GM21381 (cell line): Measurements from ENCODE around the gene MRPL44.
A peak's percentile ranks its signal among the peaks of the same experiment; 100 is the strongest.
"Not testable (repeated sequence)": the region's sequence is repeated elsewhere in the genome, so short reads cannot be mapped to it uniquely, and the experiment has no call there.

Experiments
- ATAC-seq: cut with Tn5 transposase; IDR thresholded peaks from one replicate; pipeline ENCODE4 v1.9.1; 2021; ENCODE audit warnings: mild to moderate bottlenecking, moderate library complexity; ENCODE audit not compliant: unreplicated experiment

The MRPL44 gene

DNA sequence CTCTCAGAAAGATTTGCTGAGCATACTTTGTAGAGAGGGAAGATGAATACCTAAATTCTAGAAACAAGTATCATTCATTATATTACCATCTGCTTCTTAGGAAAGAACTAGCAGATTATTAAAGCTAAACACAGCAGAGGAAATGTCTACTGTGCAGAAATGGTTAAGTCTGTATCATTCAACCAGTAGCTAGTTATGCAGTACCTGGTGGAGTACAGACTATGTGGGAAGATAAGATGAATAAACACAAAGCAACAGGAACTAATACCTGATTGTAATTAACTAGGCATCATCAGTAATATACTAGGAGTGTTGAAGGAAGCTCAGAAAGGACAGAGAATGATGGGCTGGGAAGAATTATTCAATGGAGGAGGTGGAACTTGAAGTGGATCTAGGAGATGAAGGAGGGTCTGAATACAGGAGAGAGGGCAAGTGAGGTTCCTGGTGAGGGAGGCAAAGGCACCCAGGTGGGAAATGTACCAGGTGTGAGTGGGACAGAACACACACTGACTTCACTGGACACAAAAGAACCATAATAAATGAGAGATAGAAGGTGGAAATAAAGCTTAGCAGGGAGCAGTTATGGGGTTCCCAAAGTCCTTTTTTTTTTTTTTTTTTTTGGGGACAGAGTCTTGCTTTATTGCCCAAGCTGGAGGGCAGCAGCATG is 21.7 kb upstream of the MRPL44 start:
- no peak for ATAC-seq

GRCh38 chr2:223936862-223937326 is 20.4 kb upstream of the MRPL44 start:
- ATAC-seq = peak; percentile 26

GRCh38 chr2:223937535-223937934 is 19.7 kb upstream of the MRPL44 start:
- ATAC-seq = no peak

DNA sequence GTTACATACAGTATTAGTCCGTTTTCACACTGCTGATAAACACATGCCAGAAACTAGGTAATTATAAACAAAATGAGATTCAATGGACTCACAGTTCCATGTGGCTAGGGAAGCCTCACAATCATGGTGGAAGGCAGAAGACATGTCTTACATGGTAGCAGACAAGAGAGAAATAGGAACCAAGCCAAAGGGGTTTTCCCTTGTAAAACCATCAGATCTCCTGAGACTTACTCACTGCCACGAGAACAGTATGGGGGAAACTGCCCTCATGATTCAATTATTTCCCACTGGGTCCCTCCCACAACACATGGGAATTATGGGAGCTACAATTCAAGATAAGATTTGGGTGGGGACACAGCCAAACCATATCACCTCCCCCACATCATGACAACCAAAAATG is 17.8 kb upstream of the MRPL44 start:
- not testable (repeated sequence) for ATAC-seq

- peak; percentile 58 for ATAC-seq
These were observed 15.5 kb upstream of the MRPL44 start for GRCh38 chr2:223941579-223942277.

DNA sequence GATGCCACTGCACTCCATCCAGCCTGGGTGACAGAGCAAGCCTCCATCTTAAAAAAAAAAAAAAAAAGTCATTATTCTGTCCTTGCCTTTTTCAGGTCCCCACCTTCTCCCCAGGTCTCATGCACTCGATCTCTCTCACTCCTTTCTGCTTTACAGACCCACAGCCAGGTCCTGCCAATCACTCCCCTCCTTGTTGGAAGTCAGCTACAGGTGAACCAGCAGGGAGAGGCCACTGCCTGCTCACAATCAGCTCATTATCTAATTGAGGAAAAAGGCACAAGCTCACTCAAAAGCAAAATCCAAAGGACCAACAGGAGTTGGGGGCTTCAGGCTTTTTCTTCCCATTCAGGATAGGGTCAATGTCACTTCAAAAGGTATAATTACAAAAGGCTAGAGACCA is 14.1 kb upstream of the MRPL44 start:
- ATAC-seq = no peak

- ATAC-seq = no peak
These were observed 13.7 kb upstream of the MRPL44 start for GRCh38 chr2:223943561-223944008.

DNA sequence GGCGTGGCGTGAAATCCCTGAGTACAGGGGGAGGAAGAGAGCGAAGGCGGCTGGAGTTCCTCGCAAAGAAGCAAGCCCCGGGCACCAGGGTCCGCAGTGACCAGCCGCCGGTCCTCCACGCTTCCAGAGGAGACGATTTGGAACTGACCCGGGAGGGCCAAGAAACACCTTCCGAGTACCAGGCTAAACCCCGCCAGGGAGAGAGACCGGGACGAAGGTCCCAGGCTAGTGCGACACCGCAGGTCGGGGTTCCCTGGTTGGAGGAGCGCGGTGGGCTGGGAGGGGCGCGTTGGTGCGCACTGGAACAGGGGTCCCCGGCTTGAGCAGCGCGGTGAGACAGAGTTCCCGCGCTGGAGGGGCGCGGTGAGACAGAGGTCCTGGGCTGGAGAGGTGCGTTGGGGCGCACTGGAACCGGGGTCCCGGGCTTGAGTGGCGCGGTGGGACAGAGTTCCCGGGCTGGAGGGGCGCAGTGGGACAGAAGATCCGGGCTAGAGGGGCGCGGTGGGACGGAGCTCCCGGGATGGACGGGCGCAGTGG is 13.0 kb upstream of the MRPL44 start:
- ATAC-seq = no peak

- ATAC-seq = peak; percentile 69
These were observed 12.3 kb upstream of the MRPL44 start, which contains the start of gene WDFY1 for GRCh38 chr2:223944703-223945531. Gene WDFY1 (minus strand): TSS chr2:223945335. CDS start chr2:223945284, 51 bp downstream.

DNA sequence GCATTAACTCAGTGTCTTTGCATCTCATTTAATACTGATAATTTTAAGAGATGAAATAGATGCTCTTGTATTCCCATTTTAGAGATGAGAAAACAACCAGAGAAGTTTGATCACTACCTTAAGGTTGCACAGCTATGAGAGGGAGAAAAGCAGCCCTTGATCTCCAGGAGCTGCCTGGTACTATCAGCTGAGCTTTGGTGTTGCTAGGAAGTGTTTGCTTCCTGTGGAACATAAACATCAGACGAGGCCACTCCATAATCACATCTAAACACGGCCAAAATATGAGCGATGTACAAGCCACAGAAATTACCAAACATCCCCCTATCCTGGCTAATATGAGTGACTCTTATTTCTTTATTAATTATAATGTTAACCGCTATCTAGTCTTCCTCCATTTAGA is 11.5 kb upstream of the MRPL44 start:
- ATAC-seq = no peak

- no peak for ATAC-seq
These were observed 9.5 kb upstream of the MRPL44 start for GRCh38 chr2:223947711-223948205.

DNA sequence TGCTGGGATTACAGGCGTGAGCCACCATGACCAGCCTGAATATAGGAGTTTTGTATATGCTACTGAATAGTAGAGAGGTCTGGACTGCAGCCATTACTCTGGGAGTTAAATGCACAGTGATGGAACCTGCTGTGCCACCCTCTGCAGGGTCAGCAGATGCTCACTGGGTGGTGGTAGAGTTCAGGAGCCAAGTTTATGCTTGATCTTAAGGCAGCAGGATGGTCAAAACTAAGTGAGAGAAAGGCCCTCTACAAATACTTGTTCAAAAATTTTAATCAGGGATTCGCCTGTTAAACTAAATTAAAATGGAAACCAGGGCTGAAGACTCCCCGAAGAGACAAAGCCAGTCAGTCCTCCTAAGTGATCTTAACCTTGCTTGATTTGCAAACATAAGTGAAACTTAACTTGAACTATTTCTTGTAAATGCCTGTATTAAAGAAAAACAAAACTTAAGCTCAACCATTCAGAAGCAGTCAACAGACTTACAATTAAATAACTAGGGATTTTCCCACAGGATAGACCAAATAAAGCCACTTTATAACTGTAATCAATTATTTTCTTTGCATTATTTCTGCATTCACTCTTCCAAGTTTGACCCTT is 7.9 kb upstream of the MRPL44 start:
- no peak for ATAC-seq

DNA sequence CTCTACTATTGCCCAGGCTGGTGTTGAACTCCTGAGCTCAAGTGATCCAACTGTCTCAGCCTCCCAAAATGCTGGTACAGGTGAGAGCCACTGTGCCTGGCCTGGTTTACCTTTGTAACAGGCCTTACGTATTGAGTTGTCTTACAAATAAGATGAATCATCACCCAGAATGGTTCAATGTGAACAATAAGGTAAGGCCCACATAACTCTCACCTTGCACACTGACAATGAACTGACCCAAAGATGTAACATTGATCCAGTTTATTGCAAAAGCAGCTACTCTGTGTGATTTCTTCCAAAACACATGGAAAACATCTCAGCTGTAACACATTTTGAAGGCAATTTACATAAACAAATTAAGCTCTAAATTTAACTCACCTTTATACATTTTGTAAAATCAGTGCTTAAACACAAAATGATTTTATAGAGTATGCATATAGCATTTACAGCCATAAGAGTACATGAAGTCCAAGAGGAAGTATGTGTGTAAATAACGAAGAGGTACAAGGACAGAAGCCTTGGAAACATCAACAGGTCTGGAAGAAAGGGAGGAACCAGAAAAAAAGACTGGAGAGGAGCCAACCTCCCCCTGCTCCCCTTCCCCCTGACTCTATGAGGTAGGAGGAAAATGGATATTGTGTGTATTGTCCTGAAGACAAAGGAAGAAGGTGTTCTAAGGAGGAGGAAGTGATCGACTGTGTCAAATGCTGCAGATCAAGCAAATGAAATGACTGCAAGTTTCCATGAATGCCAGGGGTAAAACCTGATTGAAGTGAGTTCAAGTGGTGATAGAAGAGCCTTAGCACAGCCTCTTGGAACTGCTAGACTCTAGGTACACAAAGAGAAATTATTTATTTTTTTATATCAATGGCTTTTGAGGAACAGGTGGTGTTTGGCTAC is 6.6 kb upstream of the MRPL44 start:
- no peak for ATAC-seq

- ATAC-seq = peak; percentile 49
These were observed 4.8 kb upstream of the MRPL44 start for GRCh38 chr2:223952280-223952968.

DNA sequence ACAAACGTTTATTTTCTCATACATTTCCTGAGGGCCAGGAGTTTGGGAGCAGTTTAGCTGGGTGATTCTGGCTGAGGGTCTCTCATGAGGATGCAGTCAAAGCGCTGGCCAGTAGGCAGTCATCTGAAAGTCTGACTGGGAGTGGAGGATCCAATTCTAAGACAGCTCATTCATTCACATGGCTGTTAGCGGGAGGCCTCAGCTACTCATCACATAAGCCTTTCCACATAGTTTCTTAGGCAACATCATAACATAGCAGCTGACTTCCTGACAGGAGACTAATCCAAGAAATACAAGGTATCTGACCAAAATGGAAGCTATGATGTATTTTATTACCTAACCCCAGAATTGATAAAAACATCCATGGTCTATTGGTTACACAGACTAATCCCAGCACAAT is 2.9 kb upstream of the MRPL44 start:
- ATAC-seq = no peak

DNA sequence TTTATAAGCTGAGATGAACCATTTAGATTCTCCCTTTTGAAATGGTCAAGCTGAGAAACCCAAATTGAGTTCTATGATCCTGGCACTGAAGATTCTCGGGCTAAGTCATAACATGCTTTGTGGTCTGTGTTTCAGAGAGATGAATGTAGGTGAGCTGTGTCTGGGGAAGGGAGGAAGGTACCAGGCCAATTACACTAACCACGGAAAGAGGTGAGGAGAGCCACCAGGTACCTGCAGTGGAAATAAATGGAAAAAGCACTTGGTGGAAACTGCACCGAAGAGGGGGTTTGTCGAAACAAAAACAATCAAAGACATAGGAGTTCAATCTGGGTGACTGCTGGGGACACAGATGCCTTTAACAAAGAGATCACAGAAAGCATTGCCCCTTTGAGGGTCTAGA is 963 bp upstream of the MRPL44 start:
- ATAC-seq = peak; percentile 30

GRCh38 chr2:223959688-223960087 is 2.4 kb downstream of the MRPL44 start:
- no peak for ATAC-seq

GRCh38 chr2:223967981-223968380 is 10.7 kb downstream of the MRPL44 start:
- no peak for ATAC-seq

- no peak for ATAC-seq
These were observed 12.1 kb downstream of the MRPL44 start for GRCh38 chr2:223969315-223969714.
